ENCODE measurements around the gene SPATS2L. TPM values are rescaled to one million over a fixed set of nuclear protein-coding genes. Genes with fewer than 3 reads are reported as not detected.

The SPATS2L gene
- polyA plus RNA-seq, 1 of the 3 experiments (the other 2 are of a cell fraction): 86.8 TPM

- no peak for TF ChIP-seq USF2 (IDR thresholded peaks at IDR 0.05; ENCODE audit: borderline replicate concordance, low read depth, low read length)
These were observed 26.6 kb upstream of the SPATS2L start (continued) for GRCh38 chr2:200279857-200280256.

DNA sequence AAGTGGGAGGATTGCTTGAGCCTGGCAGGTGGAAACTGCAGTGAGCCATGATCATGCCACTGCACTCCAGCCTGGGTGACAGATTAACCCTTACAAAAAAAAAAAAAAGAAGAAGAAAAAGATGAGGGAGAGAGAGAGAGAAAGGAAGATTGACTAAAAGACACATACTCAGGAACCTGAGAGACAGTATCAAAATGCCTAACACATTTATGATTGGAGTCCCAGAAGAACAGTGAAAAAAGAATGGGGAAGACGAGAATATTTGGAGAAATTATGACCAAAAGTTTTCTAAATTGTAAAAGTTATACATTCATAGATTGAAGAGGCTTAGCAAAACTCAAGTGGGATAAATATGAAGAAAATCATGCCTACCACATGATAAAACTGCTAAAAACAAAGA, 19.9 kb upstream of the SPATS2L start:
- H3K36me3 ChIP-seq (replicated peaks in 1 of 2; ENCODE audit: control insufficient read depth in 1 of 2, insufficient read depth in 2 of 2, low read length in 1 of 2): no peaks in the 10 kb centered on the region
- TF ChIP-seq CTCF (IDR thresholded peaks at IDR 0.05) (no peak), NRF1 (IDR thresholded peaks at IDR 0.05; ENCODE audit: low read depth, low read length) (no peak), RAD21 (IDR thresholded peaks at IDR 0.05; ENCODE audit: low read length) (no peak), EP300 (IDR thresholded peaks at IDR 0.05; ENCODE audit: borderline replicate concordance in 1 of 2, low read depth in 1 of 2, low read length in 1 of 2) (no peak), EZH2phosphoT487 (IDR thresholded peaks at IDR 0.05; ENCODE audit: borderline replicate concordance, low read depth) (no peak), ELF1 (IDR thresholded peaks at IDR 0.05) (no peak), JUND (IDR thresholded peaks at IDR 0.05) (no peak), MEF2A (IDR thresholded peaks at IDR 0.05; ENCODE audit: borderline replicate concordance, low read depth) (no peak), ZBTB33 (IDR thresholded peaks at IDR 0.05; ENCODE audit: borderline replicate concordance, low read depth) (no peak), TAF1 (IDR thresholded peaks at IDR 0.05; ENCODE audit: borderline replicate concordance, low read depth, low read length) (no peak), RFX5 (IDR thresholded peaks at IDR 0.05; ENCODE audit: low read length) (no peak), TCF12 (IDR thresholded peaks at IDR 0.05) (no peak), FOXJ3 (CRISPR knock-in tag; IDR thresholded peaks at IDR 0.05) (no peak), SMC3 (IDR thresholded peaks at IDR 0.05; ENCODE audit: low read depth, low read length) (no peak)
- TF ChIP-seq, protein P1, sequence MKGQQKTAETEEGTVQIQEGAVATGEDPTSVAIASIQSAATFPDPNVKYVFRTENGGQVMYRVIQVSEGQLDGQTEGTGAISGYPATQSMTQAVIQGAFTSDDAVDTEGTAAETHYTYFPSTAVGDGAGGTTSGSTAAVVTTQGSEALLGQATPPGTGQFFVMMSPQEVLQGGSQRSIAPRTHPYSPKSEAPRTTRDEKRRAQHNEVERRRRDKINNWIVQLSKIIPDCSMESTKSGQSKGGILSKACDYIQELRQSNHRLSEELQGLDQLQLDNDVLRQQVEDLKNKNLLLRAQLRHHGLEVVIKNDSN (IDR thresholded peaks at IDR 0.05; ENCODE audit: borderline replicate concordance, low read depth): no peak
- TF ChIP-seq, protein P2, sequence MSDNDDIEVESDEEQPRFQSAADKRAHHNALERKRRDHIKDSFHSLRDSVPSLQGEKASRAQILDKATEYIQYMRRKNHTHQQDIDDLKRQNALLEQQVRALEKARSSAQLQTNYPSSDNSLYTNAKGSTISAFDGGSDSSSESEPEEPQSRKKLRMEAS (IDR thresholded peaks at IDR 0.05; ENCODE audit: low read depth): no peak
- no peaks in the 10 kb centered on the region for H4K20me1 ChIP-seq (ENCODE audit: insufficient read depth)
- H3K4me1 ChIP-seq (ENCODE audit: control insufficient read depth in 1 of 2, insufficient read depth in 2 of 2, low read depth in 1 of 2, low read length in 1 of 2): no peaks in the 10 kb centered on the region; a peak in 1 of 4 replicates
- no peaks in the 10 kb centered on the region for H3K79me2 ChIP-seq (ENCODE audit: insufficient read depth)
- H2AFZ ChIP-seq (ENCODE audit: low read depth): no peak overlapping the region
- no peaks in the 10 kb centered on the region for H3F3A ChIP-seq (replicated peaks; ENCODE audit: insufficient read depth)
- 78% methylated on average over 1 of the region's 1 CpG for WGBS (ENCODE audit: low lambda C conversion rate)
- no peak overlapping the region for H3K4me2 ChIP-seq
- no peak overlapping the region for H3K4me3 ChIP-seq (ENCODE audit: low read depth in 2 of 2, low read length in 1 of 2)
- H3K9me2 ChIP-seq: no peaks in the 10 kb centered on the region
- ChIA-PET CTCF (interaction anchor here (1.4 kb wide), 1 partner anchor 12 kb away, joined by 3 read pairs; no protein-coding TSS in a partner anchor), POLR2A (no interaction called here)
- no peak for DNase-seq
- no peaks in the 10 kb centered on the region for H3K9me3 ChIP-seq
- no peak overlapping the region for H3K27ac ChIP-seq (ENCODE audit: low read depth in 2 of 2, low read length in 1 of 2)
- no peaks in the 10 kb centered on the region; the same call in 1 of the 2 replicates for H3K27me3 ChIP-seq (ENCODE audit: insufficient read depth)
- no peak overlapping the region for H3K9ac ChIP-seq
